ENCODE measurements around the gene COL25A1.
"Not testable (repeated sequence)": the region's sequence is repeated elsewhere in the genome, so short reads cannot be mapped to it uniquely, and the experiment has no call there.

The COL25A1 gene

GRCh38 chr4:108884596-108884995, 417.9 kb downstream of the COL25A1 start:
- in situ Hi-C loops (cut with MboI; ENCODE audit: low sequenced_read_pairs): no loop called here

GRCh38 chr4:108881986-108882385, 420.5 kb downstream of the COL25A1 start:
- in situ Hi-C loops (cut with MboI; ENCODE audit: low sequenced_read_pairs): no loop called here

GRCh38 chr4:108881190-108881589, 421.3 kb downstream of the COL25A1 start:
- in situ Hi-C loops (cut with MboI; ENCODE audit: low sequenced_read_pairs): no loop called here

GRCh38 chr4:108878806-108879205, 423.7 kb downstream of the COL25A1 start:
- in situ Hi-C loops (cut with MboI; ENCODE audit: low sequenced_read_pairs): no loop called here

GRCh38 chr4:108877821-108878220, 424.6 kb downstream of the COL25A1 start:
- in situ Hi-C loops (cut with MboI; ENCODE audit: low sequenced_read_pairs): no loop called here

- in situ Hi-C loops (cut with MboI; ENCODE audit: low sequenced_read_pairs): no loop called here
Measured at GRCh38 chr4:108874806-108875205, 427.7 kb downstream of the COL25A1 start.

- in situ Hi-C loops (cut with MboI; ENCODE audit: low sequenced_read_pairs): not testable (repeated sequence)
Measured at GRCh38 chr4:108869970-108870369, 432.5 kb downstream of the COL25A1 start.

- in situ Hi-C loops (cut with MboI; ENCODE audit: low sequenced_read_pairs): no loop called here
Measured at GRCh38 chr4:108868606-108869227, 433.7 kb downstream of the COL25A1 start.

GRCh38 chr4:108867476-108867875, 435.0 kb downstream of the COL25A1 start:
- in situ Hi-C loops (cut with MboI; ENCODE audit: low sequenced_read_pairs): no loop called here

- in situ Hi-C loops (cut with MboI; ENCODE audit: low sequenced_read_pairs): no loop called here
Measured at GRCh38 chr4:108861334-108861733, 441.1 kb downstream of the COL25A1 start.

GRCh38 chr4:108854786-108855185, 447.7 kb downstream of the COL25A1 start:
- in situ Hi-C loops (cut with MboI; ENCODE audit: low sequenced_read_pairs): no loop called here

- in situ Hi-C loops (cut with MboI; ENCODE audit: low sequenced_read_pairs): no loop called here
Measured at GRCh38 chr4:108852691-108853090, 449.8 kb downstream of the COL25A1 start.

GRCh38 chr4:108851366-108851765, 451.1 kb downstream of the COL25A1 start:
- in situ Hi-C loops (cut with MboI; ENCODE audit: low sequenced_read_pairs): no loop called here

GRCh38 chr4:108850219-108850649, 452.2 kb downstream of the COL25A1 start:
- in situ Hi-C loops (cut with MboI; ENCODE audit: low sequenced_read_pairs): no loop called here

- in situ Hi-C loops (cut with MboI; ENCODE audit: low sequenced_read_pairs): no loop called here
Measured at GRCh38 chr4:108849611-108850168, 452.8 kb downstream of the COL25A1 start.

GRCh38 chr4:108846568-108846967, 455.9 kb downstream of the COL25A1 start:
- in situ Hi-C loops (cut with MboI; ENCODE audit: low sequenced_read_pairs): no loop called here

GRCh38 chr4:108840426-108840975, 462.0 kb downstream of the COL25A1 start:
- in situ Hi-C loops (cut with MboI; ENCODE audit: low sequenced_read_pairs): no loop called here

- in situ Hi-C loops (cut with MboI; ENCODE audit: low sequenced_read_pairs): no loop called here
Measured at GRCh38 chr4:108839333-108839732, 463.1 kb downstream of the COL25A1 start.

GRCh38 chr4:108838451-108838850, 464.0 kb downstream of the COL25A1 start:
- in situ Hi-C loops (cut with MboI; ENCODE audit: low sequenced_read_pairs): no loop called here

- in situ Hi-C loops (cut with MboI; ENCODE audit: low sequenced_read_pairs): no loop called here
Measured at GRCh38 chr4:108834835-108835384, 467.5 kb downstream of the COL25A1 start.

- in situ Hi-C loops (cut with MboI; ENCODE audit: low sequenced_read_pairs): no loop called here
Measured at GRCh38 chr4:108834166-108834834, 468.2 kb downstream of the COL25A1 start.

- in situ Hi-C loops (cut with MboI; ENCODE audit: low sequenced_read_pairs): no loop called here
Measured at GRCh38 chr4:108833046-108833445, 469.4 kb downstream of the COL25A1 start.

Data from HL-60/S4 (cell line).